Peyer's patch (tissue), 4 donors: ENCODE results near the gene YJEFN3. TPM values are rescaled to one million over a fixed set of nuclear protein-coding genes. Genes with fewer than 3 reads are reported as not detected.

Source experiments
- DNase-seq, 3 donors: peaks; one replicate each; pipeline ENCODE4 v3.0.0-alpha.2; 2017 to 2019
- H3K27ac ChIP-seq, 4 donors: fragments of 200-600 bp; sonication (generic); one replicate each; pipeline ENCODE4 v1.5.1; 2016 to 2019
- H3K27me3 ChIP-seq, 2 donors: fragments of 200-600 bp; sonication (generic); one replicate each; pipeline ENCODE4 v1.5.1; 2019
- H3K36me3 ChIP-seq, 3 donors: fragments of 200-600 bp; sonication (generic); one replicate each; pipeline ENCODE4 v1.5.1; 2016 to 2019
- H3K4me1 ChIP-seq, 4 donors: fragments of 200-600 bp; sonication (generic); one replicate each; pipeline ENCODE4 v1.5.1; 2016 to 2019
- H3K4me3 ChIP-seq, 4 donors: fragments of 200-600 bp; sonication (generic); 1 replicate in 3 of 4; 2 replicates in 1 of 4; pipeline ENCODE4 v1.5.1; 2016 to 2019; ENCODE audit warnings: mild to moderate bottlenecking in 1 of 4
- H3K9me3 ChIP-seq, 4 donors: fragments of 200-600 bp; sonication (generic); one replicate each; pipeline ENCODE4 v1.5.1; 2016 to 2019; ENCODE audit warnings: mild to moderate bottlenecking in 1 of 4
- CTCF ChIP-seq, 6 experiments: fragments of 450-650 bp in 4 of 6; fragments of 200-600 bp in 2 of 6; sonication (generic) in 1 of 6; IDR thresholded peaks; one replicate each; pipeline ENCODE4 v1.5.1; 2017 to 2019; ENCODE audit warnings: antibody characterized with exemption in 6 of 6, mild to moderate bottlenecking in 3 of 6, moderate library complexity in 1 of 6
- POLR2A ChIP-seq, 2 donors: fragments of 450-650 bp; IDR thresholded peaks; one replicate each; pipeline ENCODE4 v1.5.1; 2017; ENCODE audit warnings: antibody characterized with exemption in 2 of 2, mild to moderate bottlenecking in 2 of 2, moderate library complexity in 2 of 2
- total RNA-seq, 4 donors: library from RNA; depleted of rRNA; stranded (reverse); fragments of >200 nt; gene quantifications; one replicate each; pipeline ENCODE4 v1.1.0, GENCODE V29; 2016

The YJEFN3 gene
- total RNA-seq, 4 donors from 2014 or later, result 4.4 to 9.9 (median 5.6) TPM

- no peaks in the 10 kb centered on the region for H3K9me3 ChIP-seq
- peak overlapping the region in 1 of 4 donors; percentile 72 for H3K27ac ChIP-seq
Measured at GRCh38 chr19:19579533-19580361, 51.0 kb downstream of the YJEFN3 start.

GRCh38 chr19:19580418-19580817 lies 51.7 kb downstream of the YJEFN3 start:
- H3K27me3 ChIP-seq, result no peaks in the 10 kb centered on the region
- no peaks in the 10 kb centered on the region for H3K36me3 ChIP-seq
- H3K27ac ChIP-seq, result peak overlapping the region in 2 of 4 donors; percentile 44 to 72
- H3K4me1 ChIP-seq, result peaks cover 0 to 7% (median 0%) of the 10 kb centered on the region in 4 donors
- no peaks in the 10 kb centered on the region for H3K9me3 ChIP-seq
- TF ChIP-seq POLR2A (IDR thresholded peaks at IDR 0.05), result no peak
- no peak for TF ChIP-seq CTCF (IDR thresholded peaks at IDR 0.05)
- DNase-seq, result no peak
- no peak overlapping the region for H3K4me3 ChIP-seq

More at GRCh38 chr19:19579533-19580361, 51.0 kb downstream of the YJEFN3 start:
- DNase-seq, result no peak
- Histone ChIP-seq H3K27me3 (no peaks in the 10 kb centered on the region), H3K4me3 (no peak overlapping the region), H3K4me1 (peaks cover 0 to 7% (median 0%) of the 10 kb centered on the region in 4 donors), H3K36me3 (no peaks in the 10 kb centered on the region)
- TF ChIP-seq POLR2A (IDR thresholded peaks at IDR 0.05) (no peak), CTCF (IDR thresholded peaks at IDR 0.05) (no peak)

GRCh38 chr19:19581391-19581790 lies 52.7 kb downstream of the YJEFN3 start:
- TF ChIP-seq POLR2A (IDR thresholded peaks at IDR 0.05), result no peak
- no peak for TF ChIP-seq CTCF (IDR thresholded peaks at IDR 0.05)
- no peak for DNase-seq

DNA sequence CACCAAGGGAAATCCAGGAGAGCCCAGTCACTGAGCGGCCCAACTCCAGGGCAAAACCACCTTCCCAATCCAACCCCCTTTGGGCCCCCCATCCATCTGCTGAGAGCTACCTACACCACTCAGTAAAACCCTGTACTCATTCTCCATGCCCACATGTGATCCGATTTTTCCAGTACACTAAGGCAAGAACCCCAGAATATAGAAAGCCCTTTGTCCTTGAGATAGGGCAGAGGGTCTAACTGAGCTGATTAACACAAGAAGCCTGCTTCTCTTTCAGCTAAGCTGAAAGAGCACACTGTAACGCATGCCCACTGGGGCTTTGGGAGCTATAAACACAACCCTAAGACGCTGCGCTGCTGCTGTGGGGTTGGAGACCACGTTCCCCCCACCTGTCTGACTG lies 53.8 kb downstream of the YJEFN3 start:
- Histone ChIP-seq H3K27ac (no peak overlapping the region), H3K36me3 (no peaks in the 10 kb centered on the region), H3K4me3 (no peak overlapping the region), H3K27me3 (no peaks in the 10 kb centered on the region), H3K9me3 (no peaks in the 10 kb centered on the region), H3K4me1 (peaks cover 0 to 7% (median 0%) of the 10 kb centered on the region in 4 donors)
- TF ChIP-seq CTCF (IDR thresholded peaks at IDR 0.05) (no peak), POLR2A (IDR thresholded peaks at IDR 0.05) (no peak)
- DNase-seq, result no peak

More at GRCh38 chr19:19581391-19581790, 52.7 kb downstream of the YJEFN3 start:
- Histone ChIP-seq H3K36me3 (no peaks in the 10 kb centered on the region), H3K4me1 (peaks cover 0 to 7% (median 0%) of the 10 kb centered on the region in 4 donors), H3K27ac (no peak overlapping the region), H3K27me3 (no peaks in the 10 kb centered on the region), H3K4me3 (no peak overlapping the region), H3K9me3 (no peaks in the 10 kb centered on the region)

GRCh38 chr19:19584356-19584755 lies 55.6 kb downstream of the YJEFN3 start:
- Histone ChIP-seq H3K4me3 (no peak overlapping the region), H3K27me3 (no peaks in the 10 kb centered on the region), H3K27ac (no peak overlapping the region), H3K9me3 (no peaks in the 10 kb centered on the region), H3K36me3 (no peaks in the 10 kb centered on the region), H3K4me1 (peaks cover 0 to 7% (median 0%) of the 10 kb centered on the region in 4 donors)
- TF ChIP-seq POLR2A (IDR thresholded peaks at IDR 0.05), result no peak
- TF ChIP-seq CTCF (IDR thresholded peaks at IDR 0.05), result no peak
- DNase-seq, result no peak

Other genes starting within 250 kb of the YJEFN3 start
- 10 to 100 TPM; 49.5 to 58.6 (median 55.2) TPM for gene SUGP1, start 208.4 kb upstream of the YJEFN3 start, total RNA-seq
- gene MAU2, start 208.1 kb upstream of the YJEFN3 start, total RNA-seq, result 100 to 1,000 TPM in 3 of 4 donors, 10 to 100 TPM in 1; 79.3 to 160 (median 130) TPM
- gene GATAD2A, start 123.2 kb upstream of the YJEFN3 start, total RNA-seq, result 10 to 100 TPM; 67.8 to 99.9 (median 79.8) TPM
- gene TSSK6, start 13.4 kb upstream of the YJEFN3 start, total RNA-seq, result 10 to 100 TPM in 2 of 4 donors, 1 to 10 TPM in 2; 3.0 to 14.0 (median 10.0) TPM
- gene NDUFA13, start 12.7 kb upstream of the YJEFN3 start, total RNA-seq, result 100 to 1,000 TPM in 3 of 4 donors, 10 to 100 TPM in 1; 40.7 to 188 (median 126) TPM
- gene CILP2, start 9.4 kb downstream of the YJEFN3 start, total RNA-seq, result not detected
- 10 to 100 TPM in 3 of 4 donors, 1 to 10 TPM in 1; 6.8 to 23.1 (median 14.1) TPM for gene PBX4, start 89.8 kb downstream of the YJEFN3 start, total RNA-seq
- 10 to 100 TPM; 14.9 to 44.2 (median 34.6) TPM for gene LPAR2, start 99.3 kb downstream of the YJEFN3 start, total RNA-seq
- 10 to 100 TPM; 28.0 to 66.8 (median 42.8) TPM for gene GMIP, start 114.7 kb downstream of the YJEFN3 start, total RNA-seq
- 100 to 1,000 TPM; 223 to 465 (median 285) TPM for gene ATP13A1, start 134.8 kb downstream of the YJEFN3 start, total RNA-seq
- gene ZNF101, start 139.9 kb downstream of the YJEFN3 start, total RNA-seq, result 10 to 100 TPM; 10.1 to 52.8 (median 15.8) TPM
- gene ZNF14, start 204.2 kb downstream of the YJEFN3 start, total RNA-seq, result 10 to 100 TPM in 1 of 4 donors, 1 to 10 TPM in 3; 1.9 to 11.6 (median 6.4) TPM